Measurements from ENCODE around the gene ZCCHC3.

DNA sequence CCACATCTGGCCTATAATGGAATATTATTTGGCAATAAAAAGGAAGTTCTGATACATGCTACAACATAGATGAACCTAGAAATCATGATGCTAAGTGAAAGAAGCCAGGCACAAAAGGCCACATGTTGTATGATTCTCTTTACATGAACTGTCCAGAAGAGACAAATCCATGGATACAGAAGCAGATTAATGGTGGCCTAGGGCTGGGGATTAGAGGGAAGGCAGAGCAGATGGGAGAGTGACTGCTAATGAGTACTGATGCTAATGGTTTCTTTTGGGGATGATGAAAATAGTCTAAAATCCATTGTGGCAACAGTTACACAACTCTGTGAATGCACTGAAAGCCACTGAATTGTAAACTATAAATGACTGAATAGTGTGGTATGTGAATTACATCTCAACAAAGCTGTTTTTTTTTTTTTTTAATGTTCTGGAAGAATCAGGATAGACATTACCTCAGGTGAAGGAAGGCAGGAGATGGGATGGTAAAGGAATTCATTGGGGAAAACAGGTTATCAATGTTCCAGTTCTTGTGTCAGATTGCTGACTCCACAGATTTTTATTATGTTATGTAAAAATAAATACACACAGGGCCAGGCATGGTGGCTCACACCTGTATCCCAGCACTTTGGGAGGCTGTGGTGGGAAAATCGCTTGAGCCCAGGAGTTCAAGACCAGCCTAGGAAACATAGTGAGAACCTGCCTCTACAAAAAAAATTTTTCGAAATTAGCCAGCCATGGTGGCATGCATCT, 19.1 kb downstream of the ZCCHC3 start:
- no peak for TF ChIP-seq NFRKB (IDR thresholded peaks at IDR 0.05)
- TF ChIP-seq ELF4 (IDR thresholded peaks at IDR 0.05): no peak
- no peak for TF ChIP-seq TARDBP (IDR thresholded peaks at IDR 0.05)
- no peak for TF ChIP-seq SUZ12 (IDR thresholded peaks at IDR 0.05)
- TF ChIP-seq FOXM1 (IDR thresholded peaks at IDR 0.05; ENCODE audit: borderline replicate concordance): no peak
- TF ChIP-seq ZNF384 (IDR thresholded peaks at IDR 0.05): no peak
- TF ChIP-seq SP1 (IDR thresholded peaks at IDR 0.05): no peak
- TF ChIP-seq FOXK2 (IDR thresholded peaks at IDR 0.05): no peak
- TF ChIP-seq FOXA1 (IDR thresholded peaks at IDR 0.05): no peak
- no peak for TF ChIP-seq BHLHE40 (IDR thresholded peaks at IDR 0.05; ENCODE audit: borderline replicate concordance)
- TF ChIP-seq CTBP1 (IDR thresholded peaks at IDR 0.05; ENCODE audit: borderline replicate concordance): no peak
- TF ChIP-seq, protein P1, sequence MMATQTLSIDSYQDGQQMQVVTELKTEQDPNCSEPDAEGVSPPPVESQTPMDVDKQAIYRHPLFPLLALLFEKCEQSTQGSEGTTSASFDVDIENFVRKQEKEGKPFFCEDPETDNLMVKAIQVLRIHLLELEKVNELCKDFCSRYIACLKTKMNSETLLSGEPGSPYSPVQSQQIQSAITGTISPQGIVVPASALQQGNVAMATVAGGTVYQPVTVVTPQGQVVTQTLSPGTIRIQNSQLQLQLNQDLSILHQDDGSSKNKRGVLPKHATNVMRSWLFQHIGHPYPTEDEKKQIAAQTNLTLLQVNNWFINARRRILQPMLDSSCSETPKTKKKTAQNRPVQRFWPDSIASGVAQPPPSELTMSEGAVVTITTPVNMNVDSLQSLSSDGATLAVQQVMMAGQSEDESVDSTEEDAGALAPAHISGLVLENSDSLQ (IDR thresholded peaks at IDR 0.05): no peak

Data from HEK293T (cell line).